ENCODE measurements around the gene PCIF1. TPM values are rescaled to one million over a fixed set of nuclear protein-coding genes. Genes with fewer than 3 reads are reported as not detected.

PCIF1 gene
- total RNA-seq, 1 donor from 2014 or later, result 13.0 TPM

GRCh38 chr20:45958593-45958992, 24.1 kb downstream of the PCIF1 start:
- Histone ChIP-seq H3K36me3 (ENCODE audit: insufficient read depth, low read length) (peaks cover 53% of the 10 kb centered on the region), H3K27me3 (ENCODE audit: insufficient read depth, low read length) (no peaks in the 10 kb centered on the region), H3K9ac (ENCODE audit: low read length) (no peak overlapping the region), H3K4me3 (ENCODE audit: insufficient read depth, low read depth, low read length) (no peak overlapping the region), H4K20me1 (ENCODE audit: insufficient read depth, low read length) (peaks cover 17% of the 10 kb centered on the region), H3K27ac (ENCODE audit: low read depth, low read length) (no peak overlapping the region), H3K79me2 (ENCODE audit: insufficient read depth, low read length) (no peaks in the 10 kb centered on the region), H3K9me3 (ENCODE audit: insufficient read depth, low read depth, low read length) (no peaks in the 10 kb centered on the region), H2AFZ (ENCODE audit: low read depth, low read length) (no peak overlapping the region), H3K4me2 (ENCODE audit: low read length) (no peak overlapping the region), H3K4me1 (ENCODE audit: insufficient read depth, low read length) (no peaks in the 10 kb centered on the region)
- TF ChIP-seq, protein P1, sequence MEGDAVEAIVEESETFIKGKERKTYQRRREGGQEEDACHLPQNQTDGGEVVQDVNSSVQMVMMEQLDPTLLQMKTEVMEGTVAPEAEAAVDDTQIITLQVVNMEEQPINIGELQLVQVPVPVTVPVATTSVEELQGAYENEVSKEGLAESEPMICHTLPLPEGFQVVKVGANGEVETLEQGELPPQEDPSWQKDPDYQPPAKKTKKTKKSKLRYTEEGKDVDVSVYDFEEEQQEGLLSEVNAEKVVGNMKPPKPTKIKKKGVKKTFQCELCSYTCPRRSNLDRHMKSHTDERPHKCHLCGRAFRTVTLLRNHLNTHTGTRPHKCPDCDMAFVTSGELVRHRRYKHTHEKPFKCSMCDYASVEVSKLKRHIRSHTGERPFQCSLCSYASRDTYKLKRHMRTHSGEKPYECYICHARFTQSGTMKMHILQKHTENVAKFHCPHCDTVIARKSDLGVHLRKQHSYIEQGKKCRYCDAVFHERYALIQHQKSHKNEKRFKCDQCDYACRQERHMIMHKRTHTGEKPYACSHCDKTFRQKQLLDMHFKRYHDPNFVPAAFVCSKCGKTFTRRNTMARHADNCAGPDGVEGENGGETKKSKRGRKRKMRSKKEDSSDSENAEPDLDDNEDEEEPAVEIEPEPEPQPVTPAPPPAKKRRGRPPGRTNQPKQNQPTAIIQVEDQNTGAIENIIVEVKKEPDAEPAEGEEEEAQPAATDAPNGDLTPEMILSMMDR (IDR thresholded peaks at IDR 0.05; ENCODE audit: insufficient read depth, low read depth, low read length), result no peak
- TF ChIP-seq EZH2 (IDR thresholded peaks at IDR 0.05; ENCODE audit: insufficient read depth, low read length), result no peak
- FAIRE-seq (no peak), DNase-seq (ENCODE audit: low read depth) (no peak)
- Mint-ChIP-seq H3K4me1 (ENCODE audit: low read depth, unreplicated experiment) (no peaks in the 10 kb centered on the region), H3K9me3 (ENCODE audit: unreplicated experiment) (peaks cover 3% of the 10 kb centered on the region), H3K27ac (ENCODE audit: unreplicated experiment) (no peak overlapping the region), H3K36me3 (ENCODE audit: low read depth, unreplicated experiment) (peaks cover 24% of the 10 kb centered on the region), H3K27me3 (ENCODE audit: low read depth, unreplicated experiment) (no peaks in the 10 kb centered on the region), H3K4me3 (ENCODE audit: unreplicated experiment) (no peak overlapping the region)

DNA sequence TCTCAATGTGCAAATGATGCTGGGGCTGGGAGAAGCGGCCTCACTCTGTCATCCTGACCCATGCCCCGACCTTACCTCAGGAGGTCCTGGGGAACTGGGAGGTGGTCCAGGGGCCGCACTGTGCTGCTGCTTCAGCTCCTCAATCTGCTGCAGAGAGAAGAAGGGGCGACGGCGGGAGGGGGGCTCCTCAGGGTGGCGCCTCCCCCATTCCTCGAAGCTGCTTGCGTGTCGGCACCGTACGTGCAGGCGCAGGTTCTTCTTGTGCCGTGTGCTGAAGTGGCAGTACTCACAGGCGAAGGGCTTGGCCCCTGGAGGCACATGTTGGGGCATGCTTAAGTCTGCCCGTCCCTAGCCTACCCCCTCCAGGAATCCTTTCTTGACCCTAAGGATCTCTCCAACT, 24.6 kb downstream of the PCIF1 start:
- Histone ChIP-seq H3K4me3 (ENCODE audit: insufficient read depth, low read depth, low read length) (no peak overlapping the region), H3K36me3 (ENCODE audit: insufficient read depth, low read length) (peaks cover 57% of the 10 kb centered on the region), H4K20me1 (ENCODE audit: insufficient read depth, low read length) (peaks cover 22% of the 10 kb centered on the region), H3K9me3 (ENCODE audit: insufficient read depth, low read depth, low read length) (no peaks in the 10 kb centered on the region), H3K27ac (ENCODE audit: low read depth, low read length) (no peak overlapping the region), H3K9ac (ENCODE audit: low read length) (no peak overlapping the region), H3K4me1 (ENCODE audit: insufficient read depth, low read length) (peaks cover under 1% of the 10 kb centered on the region), H2AFZ (ENCODE audit: low read depth, low read length) (no peak overlapping the region), H3K79me2 (ENCODE audit: insufficient read depth, low read length) (no peaks in the 10 kb centered on the region), H3K27me3 (ENCODE audit: insufficient read depth, low read length) (no peaks in the 10 kb centered on the region), H3K4me2 (ENCODE audit: low read length) (no peak overlapping the region)
- no peak for DNase-seq (ENCODE audit: low read depth)
- Mint-ChIP-seq H3K9me3 (ENCODE audit: unreplicated experiment) (peaks cover 3% of the 10 kb centered on the region), H3K4me3 (ENCODE audit: unreplicated experiment) (no peak overlapping the region), H3K27me3 (ENCODE audit: low read depth, unreplicated experiment) (no peaks in the 10 kb centered on the region), H3K4me1 (ENCODE audit: low read depth, unreplicated experiment) (no peaks in the 10 kb centered on the region), H3K27ac (ENCODE audit: unreplicated experiment) (no peak overlapping the region), H3K36me3 (ENCODE audit: low read depth, unreplicated experiment) (peaks cover 24% of the 10 kb centered on the region)
- TF ChIP-seq, protein P1 (IDR thresholded peaks at IDR 0.05; ENCODE audit: insufficient read depth, low read depth, low read length), result no peak
- no peak for TF ChIP-seq EZH2 (IDR thresholded peaks at IDR 0.05; ENCODE audit: insufficient read depth, low read length)
- FAIRE-seq, result no peak

GRCh38 chr20:45959956-45960630, 25.6 kb downstream of the PCIF1 start:
- Histone ChIP-seq H3K36me3 (ENCODE audit: insufficient read depth, low read length) (peaks cover 62% of the 10 kb centered on the region), H3K4me2 (ENCODE audit: low read length) (no peak overlapping the region), H2AFZ (ENCODE audit: low read depth, low read length) (no peak overlapping the region), H3K27me3 (ENCODE audit: insufficient read depth, low read length) (no peaks in the 10 kb centered on the region), H3K9me3 (ENCODE audit: insufficient read depth, low read depth, low read length) (no peaks in the 10 kb centered on the region), H3K9ac (ENCODE audit: low read length) (no peak overlapping the region), H3K27ac (ENCODE audit: low read depth, low read length) (no peak overlapping the region), H3K4me3 (ENCODE audit: insufficient read depth, low read depth, low read length) (no peak overlapping the region), H3K79me2 (ENCODE audit: insufficient read depth, low read length) (no peaks in the 10 kb centered on the region), H3K4me1 (ENCODE audit: insufficient read depth, low read length) (peaks cover 2% of the 10 kb centered on the region), H4K20me1 (ENCODE audit: insufficient read depth, low read length) (peaks cover 24% of the 10 kb centered on the region)
- H3K36me3 Mint-ChIP-seq (ENCODE audit: low read depth, unreplicated experiment), result peaks cover 24% of the 10 kb centered on the region
- H3K4me1 Mint-ChIP-seq (ENCODE audit: low read depth, unreplicated experiment), result no peaks in the 10 kb centered on the region
- H3K4me3 Mint-ChIP-seq (ENCODE audit: unreplicated experiment), result no peak overlapping the region
- no peak for TF ChIP-seq EZH2 (IDR thresholded peaks at IDR 0.05; ENCODE audit: insufficient read depth, low read length)
- TF ChIP-seq, protein P1 (IDR thresholded peaks at IDR 0.05; ENCODE audit: insufficient read depth, low read depth, low read length), result no peak
- peaks cover 3% of the 10 kb centered on the region for H3K9me3 Mint-ChIP-seq (ENCODE audit: unreplicated experiment)
- FAIRE-seq, result no peak
- H3K27me3 Mint-ChIP-seq (ENCODE audit: low read depth, unreplicated experiment), result no peaks in the 10 kb centered on the region
- no peak overlapping the region for H3K27ac Mint-ChIP-seq (ENCODE audit: unreplicated experiment)
- DNase-seq (ENCODE audit: low read depth), result no peak

Data from astrocyte (in vitro differentiated cells and primary cell).